HepG2 (cell line): ENCODE data around the gene PANK4. TPM values are rescaled to one million over a fixed set of nuclear protein-coding genes. Genes with fewer than 3 reads are reported as not detected.

ENCODE experiments used
- BHLHE40 ChIP-seq: IDR thresholded peaks from 2 replicates; pipeline ENCODE4 v1.6.1; 2011; ENCODE audit warnings: low read length, improper control_type of control experiment
- FOSL2 ChIP-seq: sonication (generic); formaldehyde crosslinking; IDR thresholded peaks from 2 replicates; pipeline ENCODE4 v1.4.0; 2020; ENCODE audit warnings: missing genetic modification reagents
- GABPA ChIP-seq, 2 experiments: IDR thresholded peaks; 2 replicates each; pipeline ENCODE4 v1.6.1; 2011 to 2016; ENCODE audit warnings: low read depth in 2 of 2, low read length in 1 of 2, missing biosample characterization in 1 of 2, missing genetic modification characterization in 1 of 2
- HDAC2 ChIP-seq: sonication (generic); formaldehyde crosslinking; IDR thresholded peaks from 2 replicates; pipeline ENCODE4 v1.4.0; 2020; ENCODE audit warnings: missing genetic modification reagents
- HIVEP1 ChIP-seq: sonication (generic); formaldehyde crosslinking; IDR thresholded peaks from 2 replicates; pipeline ENCODE4 v1.4.0; 2020; ENCODE audit warnings: mild to moderate bottlenecking, missing genetic modification reagents
- HNRNPLL ChIP-seq: fragments of 200-400 bp; formaldehyde crosslinking; IDR thresholded peaks from 2 replicates; pipeline ENCODE4 v1.6.1; 2017; ENCODE audit warnings: mild to moderate bottlenecking, low read depth, low read length; ENCODE audit not compliant: poor library complexity, severe bottlenecking
- MED13 ChIP-seq: sonication (generic); formaldehyde crosslinking; IDR thresholded peaks from 2 replicates; pipeline ENCODE4 v1.5.0; 2020; ENCODE audit warnings: missing genetic modification reagents
- SIN3A ChIP-seq: IDR thresholded peaks from 2 replicates; pipeline ENCODE4 v1.6.1; 2011; ENCODE audit warnings: low read depth, mild to moderate bottlenecking, control low read depth, low read length, borderline replicate concordance
- THYN1 ChIP-seq: sonication (generic); formaldehyde crosslinking; IDR thresholded peaks from 2 replicates; pipeline ENCODE4 v1.8.1; 2023; ENCODE audit warnings: low read depth, mild to moderate bottlenecking, moderate library complexity, missing genetic modification reagents, borderline replicate concordance
- TRIM22 ChIP-seq: fragments of 450-650 bp; IDR thresholded peaks from 2 replicates; pipeline ENCODE4 v1.6.1; 2017
- ZBTB33 ChIP-seq: sonication (generic); formaldehyde crosslinking; IDR thresholded peaks from 2 replicates; pipeline ENCODE4 v1.4.0; 2020; ENCODE audit warnings: missing genetic modification reagents
- ZNF18 ChIP-seq: sonication (generic); formaldehyde crosslinking; IDR thresholded peaks from 2 replicates; pipeline ENCODE4 v1.8.0; 2022; ENCODE audit warnings: mild to moderate bottlenecking, missing genetic modification reagents; ENCODE audit not compliant: insufficient replicate concordance
- ZNF281 ChIP-seq: sonication (generic); formaldehyde crosslinking; IDR thresholded peaks from 2 replicates; pipeline ENCODE4 v1.4.0; 2020; ENCODE audit warnings: missing genetic modification reagents, borderline replicate concordance
- ZNF337 ChIP-seq: sonication (generic); formaldehyde crosslinking; IDR thresholded peaks from 2 replicates; pipeline ENCODE4 v1.5.1; 2020; ENCODE audit warnings: missing genetic modification reagents, low read depth, mild to moderate bottlenecking, borderline replicate concordance
- ZNF460 ChIP-seq: sonication (generic); formaldehyde crosslinking; IDR thresholded peaks from 2 replicates; pipeline ENCODE4 v1.5.1; 2020; ENCODE audit warnings: missing genetic modification reagents, mild to moderate bottlenecking, borderline replicate concordance
- ZNF598 ChIP-seq: sonication (generic); formaldehyde crosslinking; IDR thresholded peaks from 2 replicates; pipeline ENCODE4 v1.5.1; 2020; ENCODE audit warnings: mild to moderate bottlenecking, missing genetic modification reagents, borderline replicate concordance
- ZNF703 ChIP-seq: sonication (generic); formaldehyde crosslinking; IDR thresholded peaks from 2 replicates; pipeline ENCODE4 v1.5.1; 2020; ENCODE audit warnings: missing genetic modification reagents, mild to moderate bottlenecking, moderate library complexity, borderline replicate concordance
- polyA plus RNA-seq, 8 experiments: library from polyadenylated mRNA; depleted of rRNA in 3 of 8; stranded (reverse) in 7 of 8; unstranded in 1 of 8; fragments of >200 nt; fragmentation: Illumina TruSeq in 4 of 8; extraction: Trizol in 4 of 8; gene quantifications; 2 replicates each; pipeline versions ENCODE4 v1.2.1 to v1.2.3, GENCODE V29; 2011 to 2016; ENCODE audit warnings: low read depth in 4 of 8, missing spikeins in 1 of 8, mixed read lengths in 1 of 8; ENCODE audit not compliant: insufficient read depth in 1 of 8
- total RNA-seq, 5 experiments: library from RNA; depleted of rRNA; stranded (reverse); fragments of >200 nt; fragmentation: Illumina TruSeq; extraction: Trizol; gene quantifications; 2 replicates each; pipeline ENCODE4 v1.2.3, GENCODE V29; 2016; ENCODE audit warnings: low read depth in 1 of 5

PANK4 gene
- total and polyA plus RNA-seq, 2 of the 13 experiments (the other 11 are each of a cell fraction or from before 2014, with no cell fraction given): 17.4 to 19.3 TPM

- 0 out of 2 replicates have a peak, but pooled peaks have one; percentile 8 for TF ChIP-seq HDAC2
- 0 out of 2 replicates have a peak, but pooled peaks have one; percentile 54 for TF ChIP-seq ZNF598
- peak; percentile 70; the same call in 1 of the 2 replicates for TF ChIP-seq MED13
- peak; percentile 32 for TF ChIP-seq ZNF18 (CRISPR knock-in tag)
- no peak for TF ChIP-seq THYN1 (CRISPR knock-in tag)
- no peak for TF ChIP-seq TRIM22
- TF ChIP-seq HNRNPLL: peak; percentile 72
- no peak; the same call in 1 of the 2 replicates for TF ChIP-seq ZNF281 (CRISPR knock-in tag)
- no peak for TF ChIP-seq FOSL2 (CRISPR knock-in tag)
- peak; percentile 65; the same call in 1 of the 2 replicates for TF ChIP-seq ZNF703
- no peak for TF ChIP-seq ZNF337 (CRISPR knock-in tag)
- TF ChIP-seq HIVEP1: peak; percentile 72
- no peak for TF ChIP-seq ZBTB33 (CRISPR knock-in tag)
- no peak for TF ChIP-seq BHLHE40
- no peak; the same call in 1 of the 2 replicates for TF ChIP-seq SIN3A
- no peak; the same call in 1 of the 2 replicates for TF ChIP-seq ZNF460
- TF ChIP-seq GABPA (IDR thresholded peaks at IDR 0.05; ENCODE audit: low read depth, low read length): no peak
- TF ChIP-seq GABPA (CRISPR knock-in tag; IDR thresholded peaks at IDR 0.05; ENCODE audit: low read depth): peak; percentile 60
Measured at GRCh38 chr1:2546515-2547209, 20.3 kb upstream of the PANK4 start (continued).
